ENCODE measurements around the gene TLCD2.

TLCD2 gene

GRCh38 chr17:1731194-1731506, 21.0 kb upstream of the TLCD2 start:
- DNase-seq, result no peak
- Histone ChIP-seq H3K36me3 (replicated peaks; ENCODE audit: insufficient read depth, low read length) (no peaks in the 10 kb centered on the region), H3K9ac (ENCODE audit: low read length) (no peak overlapping the region), H3K79me2 (ENCODE audit: low read length) (peaks cover 6% of the 10 kb centered on the region), H3K9me2 (replicated peaks; ENCODE audit: insufficient read depth, low read length) (no peaks in the 10 kb centered on the region), H3K9me3 (replicated peaks; ENCODE audit: insufficient read depth, low read length) (no peaks in the 10 kb centered on the region), H3K4me1 (ENCODE audit: low read length) (no peaks in the 10 kb centered on the region), H2AFZ (ENCODE audit: low read length) (no peak overlapping the region), H3K27ac (ENCODE audit: low read length) (no peak overlapping the region), H3F3A (ENCODE audit: insufficient read depth, low read length) (no peaks in the 10 kb centered on the region), H3K4me2 (ENCODE audit: low read depth, low read length) (no peak overlapping the region), H3K27me3 (replicated peaks; ENCODE audit: insufficient read depth, low read length) (no peaks in the 10 kb centered on the region), H3K4me3 (ENCODE audit: low read length) (no peak overlapping the region), H4K20me1 (ENCODE audit: insufficient read depth, low read length) (no peaks in the 10 kb centered on the region)
- TF ChIP-seq EZH2phosphoT487 (IDR thresholded peaks at IDR 0.05; ENCODE audit: low read length) (no peak), EZH2 (optimal IDR thresholded peaks at IDR 0.05; ENCODE audit: low read depth, low read length) (no peak), CTCF (IDR thresholded peaks at IDR 0.05; ENCODE audit: low read length) (no peak)

GRCh38 chr17:1730326-1731193, 20.4 kb upstream of the TLCD2 start:
- H3K79me2 ChIP-seq (ENCODE audit: low read length), result peaks cover 12% of the 10 kb centered on the region
- H3K4me2 ChIP-seq (ENCODE audit: low read depth, low read length), result no peak overlapping the region
- no peaks in the 10 kb centered on the region for H3F3A ChIP-seq (ENCODE audit: insufficient read depth, low read length)
- H3K9me2 ChIP-seq (replicated peaks; ENCODE audit: insufficient read depth, low read length), result no peaks in the 10 kb centered on the region
- H3K4me1 ChIP-seq (ENCODE audit: low read length), result no peaks in the 10 kb centered on the region
- H2AFZ ChIP-seq (ENCODE audit: low read length), result no peak overlapping the region
- DNase-seq, result no peak
- no peaks in the 10 kb centered on the region for H4K20me1 ChIP-seq (ENCODE audit: insufficient read depth, low read length)
- no peaks in the 10 kb centered on the region for H3K36me3 ChIP-seq (replicated peaks; ENCODE audit: insufficient read depth, low read length)
- TF ChIP-seq EZH2 (optimal IDR thresholded peaks at IDR 0.05; ENCODE audit: low read depth, low read length) (no peak), EZH2phosphoT487 (IDR thresholded peaks at IDR 0.05; ENCODE audit: low read length) (no peak), CTCF (IDR thresholded peaks at IDR 0.05; ENCODE audit: low read length) (no peak)
- no peak overlapping the region for H3K27ac ChIP-seq (ENCODE audit: low read length)
- no peaks in the 10 kb centered on the region for H3K27me3 ChIP-seq (replicated peaks; ENCODE audit: insufficient read depth, low read length)
- no peak overlapping the region for H3K4me3 ChIP-seq (ENCODE audit: low read length)
- no peak overlapping the region for H3K9ac ChIP-seq (ENCODE audit: low read length)
- no peaks in the 10 kb centered on the region for H3K9me3 ChIP-seq (replicated peaks; ENCODE audit: insufficient read depth, low read length)

- peaks cover 18% of the 10 kb centered on the region for H3K79me2 ChIP-seq (ENCODE audit: low read length)
- no peak overlapping the region for H3K9ac ChIP-seq (ENCODE audit: low read length)
- H3K4me2 ChIP-seq (ENCODE audit: low read depth, low read length), result no peak overlapping the region
- no peaks in the 10 kb centered on the region for H4K20me1 ChIP-seq (ENCODE audit: insufficient read depth, low read length)
- H3K4me1 ChIP-seq (ENCODE audit: low read length), result peaks cover 5% of the 10 kb centered on the region
- no peak overlapping the region for H3K27ac ChIP-seq (ENCODE audit: low read length)
- no peaks in the 10 kb centered on the region for H3K36me3 ChIP-seq (replicated peaks; ENCODE audit: insufficient read depth, low read length)
- DNase-seq, result no peak
- no peaks in the 10 kb centered on the region for H3K9me2 ChIP-seq (replicated peaks; ENCODE audit: insufficient read depth, low read length)
- H2AFZ ChIP-seq (ENCODE audit: low read length), result no peak overlapping the region
- no peaks in the 10 kb centered on the region for H3K27me3 ChIP-seq (replicated peaks; ENCODE audit: insufficient read depth, low read length)
- no peaks in the 10 kb centered on the region for H3F3A ChIP-seq (ENCODE audit: insufficient read depth, low read length)
- H3K9me3 ChIP-seq (replicated peaks; ENCODE audit: insufficient read depth, low read length), result no peaks in the 10 kb centered on the region
- no peak for TF ChIP-seq CTCF (IDR thresholded peaks at IDR 0.05; ENCODE audit: low read length)
- no peak for TF ChIP-seq EZH2phosphoT487 (IDR thresholded peaks at IDR 0.05; ENCODE audit: low read length)
- no peak for TF ChIP-seq EZH2 (optimal IDR thresholded peaks at IDR 0.05; ENCODE audit: low read depth, low read length)
- H3K4me3 ChIP-seq (ENCODE audit: low read length), result no peak overlapping the region
Observed at GRCh38 chr17:1729966-1730325, 19.8 kb upstream of the TLCD2 start.

All from MM.1S (cell line).